H9 (cell line): ENCODE measurements around the gene HAUS8. TPM values are rescaled to one million over a fixed set of nuclear protein-coding genes. Genes with fewer than 3 reads are reported as not detected.
A peak's percentile ranks its signal among the peaks of the same experiment; 100 is the strongest.

Experiments
- DNase-seq: peaks from one replicate; pipeline ENCODE4 v3.0.0-alpha.2; 2017
- H2AFZ ChIP-seq: one replicate; pipeline ENCODE4 v1.6.1; 2013; ENCODE audit warnings: mild to moderate bottlenecking, low read length, control low read depth, moderate library complexity
- H2AK5ac ChIP-seq: 2 replicates; pipeline ENCODE4 v1.6.1; 2013; ENCODE audit warnings: low read length, control low read depth, mixed read lengths; ENCODE audit not compliant: insufficient read length
- H2BK120ac ChIP-seq: one replicate; pipeline ENCODE4 v1.6.1; 2013; ENCODE audit warnings: low read depth, mild to moderate bottlenecking, low read length, control low read depth, inconsistent platforms; ENCODE audit not compliant: poor library complexity, severe bottlenecking
- H2BK12ac ChIP-seq: 2 replicates; pipeline ENCODE4 v1.6.1; 2013; ENCODE audit warnings: low read length, control low read depth, mixed read lengths, low read depth; ENCODE audit not compliant: insufficient read length
- H2BK15ac ChIP-seq: 2 replicates; pipeline ENCODE4 v1.6.1; 2013; ENCODE audit warnings: low read depth, low read length, control low read depth
- H2BK20ac ChIP-seq: one replicate; pipeline ENCODE4 v1.6.1; 2013; ENCODE audit warnings: low read depth, mild to moderate bottlenecking, low read length, control low read depth, inconsistent platforms; ENCODE audit not compliant: poor library complexity, severe bottlenecking
- H2BK5ac ChIP-seq: 2 replicates; pipeline ENCODE4 v1.6.1; 2013; ENCODE audit warnings: low read length, control low read depth, mixed read lengths; ENCODE audit not compliant: insufficient read length
- H3K14ac ChIP-seq: 2 replicates; pipeline ENCODE4 v1.6.1; 2013; ENCODE audit warnings: low read length, control low read depth; ENCODE audit not compliant: insufficient read depth
- H3K18ac ChIP-seq: 2 replicates; pipeline ENCODE4 v1.6.1; 2013; ENCODE audit warnings: low read depth, mild to moderate bottlenecking, mixed read lengths, low read length, control low read depth; ENCODE audit not compliant: insufficient read length
- H3K23ac ChIP-seq: 2 replicates; pipeline ENCODE4 v1.6.1; 2013; ENCODE audit warnings: low read length, control low read depth, mixed read lengths, low read depth; ENCODE audit not compliant: insufficient read length
- H3K23me2 ChIP-seq: 2 replicates; pipeline ENCODE4 v1.6.1; 2013; ENCODE audit warnings: low read depth, mild to moderate bottlenecking, mixed read lengths, low read length, control low read depth; ENCODE audit not compliant: insufficient read length, poor library complexity, severe bottlenecking
- H3K27ac ChIP-seq: 2 replicates; pipeline ENCODE4 v1.5.1; 2013; ENCODE audit warnings: low read length, control low read depth, mixed read lengths, low read depth; ENCODE audit not compliant: insufficient read length
- H3K27me3 ChIP-seq: 2 replicates; pipeline ENCODE4 v1.6.1; 2013; ENCODE audit warnings: low read length, control low read depth, inconsistent platforms; ENCODE audit not compliant: insufficient read depth
- H3K4ac ChIP-seq: 2 replicates; pipeline ENCODE4 v1.6.1; 2013; ENCODE audit warnings: low read depth, mild to moderate bottlenecking, control low read depth, inconsistent platforms, low read length, moderate library complexity
- H3K4me1 ChIP-seq: 2 replicates; pipeline ENCODE4 v1.6.1; 2013; ENCODE audit warnings: low read length, control low read depth, inconsistent platforms; ENCODE audit not compliant: insufficient read depth
- H3K4me2 ChIP-seq: 2 replicates; pipeline ENCODE4 v1.6.1; 2013; ENCODE audit warnings: low read length, control low read depth, mixed read lengths; ENCODE audit not compliant: insufficient read length, insufficient read depth
- H3K56ac ChIP-seq: 2 replicates; pipeline ENCODE4 v1.6.1; 2013; ENCODE audit warnings: low read depth, mild to moderate bottlenecking, mixed read lengths, low read length, control low read depth; ENCODE audit not compliant: insufficient read length
- H3K79me1 ChIP-seq: 2 replicates; pipeline ENCODE4 v1.6.1; 2013; ENCODE audit warnings: low read depth, mild to moderate bottlenecking, moderate library complexity, low read length, control low read depth, inconsistent platforms; ENCODE audit not compliant: insufficient read depth, poor library complexity, severe bottlenecking
- H3K79me2 ChIP-seq: 2 replicates; pipeline ENCODE4 v1.6.1; 2013; ENCODE audit warnings: low read length, control low read depth, inconsistent platforms; ENCODE audit not compliant: insufficient read depth
- H3K9ac ChIP-seq: 2 replicates; pipeline ENCODE4 v1.6.1; 2013; ENCODE audit warnings: low read length, control low read depth, mixed read lengths; ENCODE audit not compliant: insufficient read length; ENCODE audit errors: extremely low read depth
- H3K9me3 ChIP-seq: one replicate; pipeline ENCODE4 v1.6.1; 2013; ENCODE audit warnings: low read depth, low read length, inconsistent platforms; ENCODE audit not compliant: control insufficient read depth
- H3T11ph ChIP-seq: one replicate; pipeline ENCODE4 v1.6.1; 2013; ENCODE audit warnings: mild to moderate bottlenecking, low read length, control low read depth, inconsistent platforms
- H4K20me1 ChIP-seq: one replicate; pipeline ENCODE4 v1.6.1; 2013; ENCODE audit not compliant: control insufficient read depth, insufficient read length, insufficient read depth
- H4K5ac ChIP-seq: 2 replicates; pipeline ENCODE4 v1.6.1; 2013; ENCODE audit warnings: low read depth, mild to moderate bottlenecking, mixed read lengths, low read length, control low read depth; ENCODE audit not compliant: insufficient read length
- H4K8ac ChIP-seq: replicated peaks from 2 replicates; pipeline ENCODE4 v1.6.1; 2013; ENCODE audit warnings: low read length, control low read depth, mixed read lengths, low read depth; ENCODE audit not compliant: insufficient read length
- H4K91ac ChIP-seq: 2 replicates; pipeline ENCODE4 v1.6.1; 2013; ENCODE audit warnings: low read depth, mild to moderate bottlenecking, moderate library complexity, mixed read lengths, low read length, control low read depth; ENCODE audit not compliant: insufficient read length
- H3K27ac Mint-ChIP-seq, 3 experiments: 2 replicates in 2 of 3; 3 replicates in 1 of 3; pipeline ENCODE4 v1.8.0; 2020 to 2021; ENCODE audit warnings: mixed read lengths in 3 of 3, mild to moderate bottlenecking in 1 of 3, moderate library complexity in 1 of 3
- H3K27me3 Mint-ChIP-seq: 2 replicates; pipeline ENCODE4 v1.8.0; 2021; ENCODE audit warnings: low read depth, mild to moderate bottlenecking, moderate library complexity, mixed read lengths
- H3K36me3 Mint-ChIP-seq, 3 experiments: 2 replicates in 2 of 3; 3 replicates in 1 of 3; pipeline ENCODE4 v1.8.0; 2020 to 2021; ENCODE audit warnings: low read depth in 3 of 3, mixed read lengths in 3 of 3; ENCODE audit not compliant: insufficient read depth in 1 of 3
- H3K4me1 Mint-ChIP-seq, 2 experiments: 2 replicates each; pipeline ENCODE4 v1.8.0; 2020; ENCODE audit warnings: mixed read lengths in 2 of 2
- H3K4me3 Mint-ChIP-seq, 2 experiments: 2 replicates in 1 of 2; 3 replicates in 1 of 2; pipeline ENCODE4 v1.8.0; 2020 to 2021; ENCODE audit warnings: mild to moderate bottlenecking in 2 of 2, mixed read lengths in 2 of 2, moderate library complexity in 1 of 2
- H3K9me3 Mint-ChIP-seq, 2 experiments: 2 replicates in 1 of 2; 3 replicates in 1 of 2; pipeline ENCODE4 v1.8.0; 2020; ENCODE audit warnings: mild to moderate bottlenecking in 2 of 2, mixed read lengths in 2 of 2, moderate library complexity in 1 of 2
- WGBS: extraction: QIAGEN DNeasy Blood & Tissue Kit; methylation state at CpG from one replicate; pipeline ENCODE4 v1.1.7; 2013; ENCODE audit warnings: missing lambda C conversion rate, low lambda C conversion rate, mixed read lengths; ENCODE audit not compliant: insufficient read length; ENCODE audit errors: extremely low coverage; 5-methylcytosine and 5-hydroxymethylcytosine counted together
- total RNA-seq: library from RNA; stranded (reverse); gene quantifications from 2 replicates; pipeline ENCODE4 v1.2.1, GENCODE V29; 2021
- TF ChIP-seq, protein P1 (sequence below): fragments of 200-600 bp; sonication (generic); conservative IDR thresholded peaks from 3 replicates; pipeline ENCODE4 v1.8.0; 2021; ENCODE audit warnings: antibody characterized with exemption, mild to moderate bottlenecking

The HAUS8 gene
- total RNA-seq, 1 experiment from 2014 or later, result 27.8 TPM

GRCh38 chr19:17027535-17027975, 47.7 kb downstream of the HAUS8 start:
- no peak overlapping the region for H4K5ac ChIP-seq
- no peak overlapping the region for H3K4ac ChIP-seq
- H3K9ac ChIP-seq, result no peak overlapping the region
- no peaks in the 10 kb centered on the region for H3K4me1 ChIP-seq
- peaks cover 2% of the 10 kb centered on the region; the same call in 1 of the 2 replicates for H3K27me3 ChIP-seq
- no peak overlapping the region for H3K56ac ChIP-seq
- WGBS, result no CpG with 5 or more reads among the region's 7 CpGs
- no peak overlapping the region for H2BK120ac ChIP-seq
- no peaks in the 10 kb centered on the region for H4K20me1 ChIP-seq
- H2BK15ac ChIP-seq, result no peak overlapping the region
- DNase-seq, result no peak
- H3K14ac ChIP-seq, result peak overlapping the region; percentile 14; the same call in 1 of the 2 replicates
- no peak overlapping the region for H2AK5ac ChIP-seq
- H3K27ac Mint-ChIP-seq, result no peak overlapping the region; a peak in 1 of 7 replicates
- H2BK5ac ChIP-seq, result no peak overlapping the region
- H4K8ac ChIP-seq, result no peak overlapping the region
- peak overlapping the region; percentile 48 for H3K4me2 ChIP-seq
- no peaks in the 10 kb centered on the region for H3K9me3 ChIP-seq
- H3K18ac ChIP-seq, result no peak overlapping the region
- H3K4me3 Mint-ChIP-seq, result peak overlapping the region; percentile 59 to 77
- TF ChIP-seq, protein P1, sequence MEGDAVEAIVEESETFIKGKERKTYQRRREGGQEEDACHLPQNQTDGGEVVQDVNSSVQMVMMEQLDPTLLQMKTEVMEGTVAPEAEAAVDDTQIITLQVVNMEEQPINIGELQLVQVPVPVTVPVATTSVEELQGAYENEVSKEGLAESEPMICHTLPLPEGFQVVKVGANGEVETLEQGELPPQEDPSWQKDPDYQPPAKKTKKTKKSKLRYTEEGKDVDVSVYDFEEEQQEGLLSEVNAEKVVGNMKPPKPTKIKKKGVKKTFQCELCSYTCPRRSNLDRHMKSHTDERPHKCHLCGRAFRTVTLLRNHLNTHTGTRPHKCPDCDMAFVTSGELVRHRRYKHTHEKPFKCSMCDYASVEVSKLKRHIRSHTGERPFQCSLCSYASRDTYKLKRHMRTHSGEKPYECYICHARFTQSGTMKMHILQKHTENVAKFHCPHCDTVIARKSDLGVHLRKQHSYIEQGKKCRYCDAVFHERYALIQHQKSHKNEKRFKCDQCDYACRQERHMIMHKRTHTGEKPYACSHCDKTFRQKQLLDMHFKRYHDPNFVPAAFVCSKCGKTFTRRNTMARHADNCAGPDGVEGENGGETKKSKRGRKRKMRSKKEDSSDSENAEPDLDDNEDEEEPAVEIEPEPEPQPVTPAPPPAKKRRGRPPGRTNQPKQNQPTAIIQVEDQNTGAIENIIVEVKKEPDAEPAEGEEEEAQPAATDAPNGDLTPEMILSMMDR, result no peak
- peaks cover 14% of the 10 kb centered on the region for H3K23me2 ChIP-seq
- no peak overlapping the region for H3T11ph ChIP-seq
- H2AFZ ChIP-seq, result no peak overlapping the region
- no peak overlapping the region for H4K91ac ChIP-seq
- H2BK12ac ChIP-seq, result no peak overlapping the region
- peaks cover 19 to 20% of the 10 kb centered on the region in 2 experiments for H3K9me3 Mint-ChIP-seq
- no peaks in the 10 kb centered on the region for H3K79me1 ChIP-seq
- H3K36me3 Mint-ChIP-seq, result peaks cover 13 to 23% (median 20%) of the 10 kb centered on the region in 3 experiments
- no peak overlapping the region for H2BK20ac ChIP-seq
- H3K23ac ChIP-seq, result no peak overlapping the region
- H3K27ac ChIP-seq, result no peak overlapping the region
- peaks cover 47% of the 10 kb centered on the region for H3K27me3 Mint-ChIP-seq
- peaks cover 14 to 17% of the 10 kb centered on the region in 2 experiments for H3K4me1 Mint-ChIP-seq
- H3K79me2 ChIP-seq, result no peaks in the 10 kb centered on the region
